Immature natural killer cell (primary cell): ENCODE measurements around the gene ZBTB9. TPM values are rescaled to one million over a fixed set of nuclear protein-coding genes. Genes with fewer than 3 reads are reported as not detected.

Experiments used
- DNase-seq, 3 donors: peaks; one replicate each; pipeline ENCODE4 v3.0.0; 2022; ENCODE audit warnings: mixed read lengths in 1 of 3
- H3K27ac Mint-ChIP-seq, 6 donors: one replicate each; pipeline ENCODE4 v1.8.0; 2020; ENCODE audit warnings: mixed read lengths in 6 of 6, mild to moderate bottlenecking in 5 of 6, inconsistent platforms in 4 of 6, moderate library complexity in 3 of 6
- H3K27me3 Mint-ChIP-seq, 3 donors: one replicate each; pipeline ENCODE4 v1.8.0; 2020 to 2021; ENCODE audit warnings: low read depth in 3 of 3, mild to moderate bottlenecking in 3 of 3, mixed read lengths in 3 of 3, moderate library complexity in 3 of 3, inconsistent platforms in 1 of 3
- H3K36me3 Mint-ChIP-seq, 3 donors: one replicate each; pipeline ENCODE4 v1.8.0; 2020; ENCODE audit warnings: mixed read lengths in 3 of 3, inconsistent platforms in 2 of 3, mild to moderate bottlenecking in 2 of 3
- H3K4me1 Mint-ChIP-seq, 2 donors: one replicate each; pipeline ENCODE4 v1.8.0; 2020; ENCODE audit warnings: inconsistent platforms in 2 of 2, mild to moderate bottlenecking in 2 of 2, mixed read lengths in 2 of 2, moderate library complexity in 1 of 2
- H3K4me3 Mint-ChIP-seq, 5 donors: one replicate each; pipeline ENCODE4 v1.8.0; 2020; ENCODE audit warnings: mild to moderate bottlenecking in 5 of 5, mixed read lengths in 5 of 5, inconsistent platforms in 3 of 5, moderate library complexity in 3 of 5
- H3K9me3 Mint-ChIP-seq, 6 donors: one replicate each; pipeline ENCODE4 v1.8.0; 2020; ENCODE audit warnings: mild to moderate bottlenecking in 6 of 6, mixed read lengths in 6 of 6, inconsistent platforms in 4 of 6, moderate library complexity in 3 of 6
- polyA plus RNA-seq, 3 donors: library from polyadenylated mRNA; unstranded; fragments of 300-500 nt; fragmentation: Illumina TruSeq; gene quantifications; one replicate each; pipeline ENCODE4 v1.2.3, GENCODE V29; 2021

Gene ZBTB9
- polyA plus RNA-seq, 3 donors from 2014 or later: 1.2 to 7.0 (median 3.0) TPM

GRCh38 chr6:33432546-33432945, 21.8 kb upstream of the ZBTB9 start:
- no peak for DNase-seq
- Mint-ChIP-seq H3K27ac (peak overlapping the region; percentile 29 to 98 (median 81)), H3K9me3 (no peaks in the 10 kb centered on the region), H3K4me1 (peaks cover 49 to 53% of the 10 kb centered on the region in 2 donors), H3K36me3 (peaks cover 10 to 24% (median 10%) of the 10 kb centered on the region in 3 donors), H3K4me3 (peak overlapping the region; percentile 41 to 74 (median 72)), H3K27me3 (peaks cover 10 to 19% (median 13%) of the 10 kb centered on the region in 3 donors)

GRCh38 chr6:33433001-33433543, 21.3 kb upstream of the ZBTB9 start:
- peaks cover 10 to 18% (median 12%) of the 10 kb centered on the region in 3 donors for H3K27me3 Mint-ChIP-seq
- DNase-seq: no peak
- H3K4me3 Mint-ChIP-seq: peak overlapping the region; percentile 41 to 74 (median 72)
- peaks cover 48 to 51% of the 10 kb centered on the region in 2 donors for H3K4me1 Mint-ChIP-seq
- H3K9me3 Mint-ChIP-seq: no peaks in the 10 kb centered on the region
- H3K36me3 Mint-ChIP-seq: peaks cover 10 to 27% (median 11%) of the 10 kb centered on the region in 3 donors
- peak overlapping the region; percentile 29 to 98 (median 81) for H3K27ac Mint-ChIP-seq

GRCh38 chr6:33433544-33434191, 20.7 kb upstream of the ZBTB9 start:
- Mint-ChIP-seq H3K9me3 (no peaks in the 10 kb centered on the region), H3K4me3 (peak overlapping the region in 1 of 5 donors; percentile 33), H3K4me1 (peaks cover 42 to 46% of the 10 kb centered on the region in 2 donors), H3K27ac (peak overlapping the region in 3 of 6 donors; percentile 15 to 82 (median 56)), H3K27me3 (peaks cover 4 to 13% (median 7%) of the 10 kb centered on the region in 3 donors), H3K36me3 (peaks cover 10 to 30% (median 11%) of the 10 kb centered on the region in 3 donors)
- DNase-seq: no peak

- H3K36me3 Mint-ChIP-seq: peaks cover 10 to 30% (median 19%) of the 10 kb centered on the region in 3 donors
- H3K27ac Mint-ChIP-seq: no peak overlapping the region
- peaks cover 29 to 33% of the 10 kb centered on the region in 2 donors for H3K4me1 Mint-ChIP-seq
- H3K4me3 Mint-ChIP-seq: no peak overlapping the region
- H3K9me3 Mint-ChIP-seq: no peaks in the 10 kb centered on the region
- peaks cover 0 to 8% (median 4%) of the 10 kb centered on the region in 3 donors for H3K27me3 Mint-ChIP-seq
- no peak for DNase-seq
Measured at GRCh38 chr6:33434961-33435360, 19.4 kb upstream of the ZBTB9 start.

- Mint-ChIP-seq H3K4me3 (no peak overlapping the region), H3K9me3 (no peaks in the 10 kb centered on the region), H3K36me3 (peaks cover 10 to 33% (median 19%) of the 10 kb centered on the region in 3 donors), H3K27me3 (peaks cover 0 to 6% (median 2%) of the 10 kb centered on the region in 3 donors), H3K4me1 (peaks cover 6% of the 10 kb centered on the region in 2 donors), H3K27ac (peak overlapping the region in 1 of 6 donors; percentile 50)
- DNase-seq: no peak
Measured at GRCh38 chr6:33437666-33438065, 16.7 kb upstream of the ZBTB9 start.

GRCh38 chr6:33438978-33439594, 15.3 kb upstream of the ZBTB9 start:
- no peaks in the 10 kb centered on the region for H3K4me1 Mint-ChIP-seq
- DNase-seq: no peak
- no peaks in the 10 kb centered on the region for H3K9me3 Mint-ChIP-seq
- H3K27me3 Mint-ChIP-seq: peaks cover 0 to 6% (median 2%) of the 10 kb centered on the region in 3 donors
- H3K4me3 Mint-ChIP-seq: no peak overlapping the region
- peaks cover 10 to 33% (median 19%) of the 10 kb centered on the region in 3 donors for H3K36me3 Mint-ChIP-seq
- H3K27ac Mint-ChIP-seq: peak overlapping the region in 2 of 6 donors; percentile 31 to 57

- H3K27me3 Mint-ChIP-seq: peaks cover 0 to 4% (median 3%) of the 10 kb centered on the region in 3 donors
- H3K36me3 Mint-ChIP-seq: peaks cover 10 to 38% (median 19%) of the 10 kb centered on the region in 3 donors
- peak overlapping the region in 1 of 6 donors; percentile 32 for H3K27ac Mint-ChIP-seq
- H3K4me1 Mint-ChIP-seq: no peaks in the 10 kb centered on the region
- no peak overlapping the region for H3K4me3 Mint-ChIP-seq
- DNase-seq: no peak
- no peaks in the 10 kb centered on the region for H3K9me3 Mint-ChIP-seq
Measured at GRCh38 chr6:33439956-33440648, 14.3 kb upstream of the ZBTB9 start.

- peak overlapping the region in 1 of 6 donors; percentile 37 for H3K27ac Mint-ChIP-seq
Measured at GRCh38 chr6:33440649-33441309, 13.6 kb upstream of the ZBTB9 start.

GRCh38 chr6:33441457-33441856, 12.9 kb upstream of the ZBTB9 start:
- Mint-ChIP-seq H3K9me3 (no peaks in the 10 kb centered on the region), H3K27ac (peak overlapping the region in 1 of 6 donors; percentile 37), H3K36me3 (peaks cover 4 to 25% (median 17%) of the 10 kb centered on the region in 3 donors), H3K27me3 (peaks cover 0 to 2% (median 2%) of the 10 kb centered on the region in 3 donors), H3K4me1 (no peaks in the 10 kb centered on the region), H3K4me3 (no peak overlapping the region)
- DNase-seq: no peak

More at GRCh38 chr6:33440649-33441309, 13.6 kb upstream of the ZBTB9 start:
- Mint-ChIP-seq H3K27me3 (peaks cover 0 to 4% (median 2%) of the 10 kb centered on the region in 3 donors), H3K36me3 (peaks cover 3 to 31% (median 16%) of the 10 kb centered on the region in 3 donors), H3K4me1 (no peaks in the 10 kb centered on the region), H3K4me3 (no peak overlapping the region), H3K9me3 (no peaks in the 10 kb centered on the region)
- DNase-seq: no peak

GRCh38 chr6:33442283-33442682, 12.1 kb upstream of the ZBTB9 start:
- no peak for DNase-seq
- H3K36me3 Mint-ChIP-seq: peaks cover 9 to 22% (median 18%) of the 10 kb centered on the region in 3 donors
- no peaks in the 10 kb centered on the region for H3K4me1 Mint-ChIP-seq
- no peak overlapping the region for H3K4me3 Mint-ChIP-seq
- no peak overlapping the region for H3K27ac Mint-ChIP-seq
- H3K9me3 Mint-ChIP-seq: no peaks in the 10 kb centered on the region
- H3K27me3 Mint-ChIP-seq: peaks cover 0 to 2% (median 2%) of the 10 kb centered on the region in 3 donors

GRCh38 chr6:33443025-33443424, 11.4 kb upstream of the ZBTB9 start:
- Mint-ChIP-seq H3K27me3 (peaks cover 0 to 2% (median 2%) of the 10 kb centered on the region in 3 donors), H3K9me3 (no peaks in the 10 kb centered on the region), H3K4me1 (peaks cover 0 to 3% of the 10 kb centered on the region in 2 donors), H3K36me3 (peaks cover 9 to 18% (median 13%) of the 10 kb centered on the region in 3 donors), H3K4me3 (no peak overlapping the region), H3K27ac (no peak overlapping the region)
- DNase-seq: no peak

- Mint-ChIP-seq H3K9me3 (no peaks in the 10 kb centered on the region), H3K27me3 (peaks cover 0 to 2% (median 1%) of the 10 kb centered on the region in 3 donors), H3K27ac (no peak overlapping the region), H3K4me3 (no peak overlapping the region), H3K36me3 (peaks cover 9 to 18% (median 10%) of the 10 kb centered on the region in 3 donors), H3K4me1 (peaks cover 0 to 5% of the 10 kb centered on the region in 2 donors)
- no peak for DNase-seq
Measured at GRCh38 chr6:33443619-33444504, 10.5 kb upstream of the ZBTB9 start.
